ENCODE results near the gene CD8B. TPM values are rescaled to one million over a fixed set of nuclear protein-coding genes. Genes with fewer than 3 reads are reported as not detected.
"Not testable (repeated sequence)": the region's sequence is repeated elsewhere in the genome, so short reads cannot be mapped to it uniquely, and the experiment has no call there.

CD8B gene
- total RNA-seq, 1 donor from 2014 or later = not detected

DNA sequence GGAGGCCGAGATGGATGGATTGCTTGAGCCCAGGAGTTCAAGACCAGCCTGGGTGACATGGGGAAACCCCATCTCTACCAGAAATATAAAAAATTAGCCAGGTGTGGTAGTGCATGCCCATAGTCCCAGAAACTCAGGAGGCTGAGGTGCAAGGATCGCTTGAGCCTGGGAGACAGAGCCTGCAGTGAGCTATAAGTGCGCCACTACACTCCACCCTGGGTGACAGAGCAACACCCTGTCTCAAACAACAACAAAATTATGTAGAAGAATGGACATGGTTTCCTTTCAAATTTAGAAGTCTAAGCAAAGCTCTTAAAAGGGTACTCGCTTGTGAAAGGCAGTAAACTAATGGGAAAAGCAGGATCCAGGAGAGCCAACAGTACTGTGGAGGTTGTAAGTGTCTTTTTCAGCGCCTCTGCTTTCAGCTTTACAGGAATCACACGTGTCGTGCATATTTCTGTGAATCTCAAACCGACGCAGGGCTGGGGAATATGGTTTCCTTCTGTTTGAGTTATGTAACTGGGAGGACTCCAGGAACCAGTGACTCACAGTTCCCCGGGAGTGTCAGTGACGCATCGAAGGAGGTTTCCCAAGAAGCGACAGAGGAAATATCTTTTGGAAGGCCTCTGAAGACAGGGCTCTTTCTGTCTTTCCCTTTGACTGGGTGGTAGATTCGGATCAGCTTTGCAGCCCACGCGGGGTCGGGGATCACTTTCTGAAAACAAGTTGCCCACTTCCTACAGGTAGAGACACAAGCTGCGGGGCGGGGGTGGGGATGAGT is 24.6 kb downstream of the CD8B start:
- peak in 1 of 2 donors; percentile 63 for DNase-seq (ENCODE audit: low read depth in 2 of 2)

DNA sequence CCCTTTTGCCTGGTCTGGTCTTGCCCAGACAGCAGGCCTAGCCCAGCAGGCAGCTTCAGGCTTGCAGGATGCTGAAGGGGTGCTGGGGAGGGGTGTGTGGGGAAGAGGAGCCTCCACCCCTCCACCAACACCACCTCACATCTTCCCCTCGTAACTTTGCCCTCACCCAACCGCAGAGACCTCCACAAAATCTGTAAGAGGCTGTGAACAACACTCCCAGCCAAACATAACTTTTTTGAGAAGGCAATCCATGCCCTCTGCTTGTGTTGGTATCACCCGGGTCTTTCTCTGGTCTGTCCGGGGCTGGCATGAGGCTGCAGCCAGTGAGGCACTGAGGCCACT is 26.2 kb downstream of the CD8B start:
- not testable (repeated sequence) for DNase-seq (ENCODE audit: low read depth in 2 of 2)

DNA sequence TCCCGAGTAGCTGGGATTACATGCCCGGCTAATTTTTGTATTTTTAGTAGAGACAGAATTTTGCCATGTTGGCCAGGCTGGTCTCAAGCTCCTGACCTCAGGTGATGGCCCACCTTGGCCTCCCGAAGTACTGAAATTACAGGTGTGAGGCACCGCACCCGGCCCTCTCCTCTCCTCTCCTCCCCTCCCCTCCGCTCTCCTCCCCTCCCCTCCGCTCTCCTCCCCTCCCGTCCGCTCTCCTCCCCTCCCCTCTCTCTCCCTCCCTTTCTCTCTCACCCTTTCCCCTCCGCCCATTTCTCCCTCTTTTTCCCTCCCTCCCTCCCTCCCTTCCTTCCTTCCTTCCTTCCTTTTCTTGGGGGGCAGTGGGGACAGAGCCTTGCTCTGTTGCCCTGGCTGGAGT is 28.4 kb downstream of the CD8B start:
- DNase-seq (ENCODE audit: low read depth in 2 of 2) = no peak

DNA sequence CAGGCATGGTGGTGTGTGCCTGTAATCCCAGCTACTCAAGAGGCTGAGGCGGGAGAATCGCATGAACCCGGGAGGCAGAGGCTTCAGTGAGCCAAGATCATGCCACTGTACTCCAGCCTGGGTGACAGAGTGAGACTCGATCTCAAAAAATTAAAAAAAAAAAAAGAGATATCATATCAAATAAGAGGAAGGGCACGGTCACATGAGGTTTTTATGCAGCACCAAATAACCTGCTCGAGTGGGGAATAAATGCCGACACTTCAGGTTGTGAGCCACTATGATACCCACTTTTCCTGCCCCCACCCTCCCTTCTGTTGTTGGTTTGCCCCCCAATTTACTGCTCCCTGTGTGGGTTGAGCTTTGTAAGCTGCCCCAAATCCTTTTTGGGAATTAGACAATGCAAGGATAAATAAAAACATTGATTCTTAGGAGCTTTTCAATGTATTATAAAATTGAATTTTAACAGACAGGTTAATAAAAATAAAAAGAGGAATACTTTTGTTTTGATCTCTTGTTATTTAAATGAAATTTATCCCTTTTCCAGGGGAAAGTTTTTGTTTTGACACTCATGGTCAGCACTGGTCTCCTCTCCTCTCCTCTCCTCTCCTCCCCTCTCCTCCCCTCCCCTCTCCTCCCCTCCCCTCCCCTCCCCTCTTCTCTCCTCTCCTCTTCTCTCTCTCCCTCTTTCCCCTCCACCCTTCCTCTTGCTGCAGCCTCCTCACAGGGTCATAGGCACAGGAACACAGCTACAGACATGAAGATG is 29.2 kb downstream of the CD8B start:
- no peak for DNase-seq (ENCODE audit: low read depth in 2 of 2)

DNA sequence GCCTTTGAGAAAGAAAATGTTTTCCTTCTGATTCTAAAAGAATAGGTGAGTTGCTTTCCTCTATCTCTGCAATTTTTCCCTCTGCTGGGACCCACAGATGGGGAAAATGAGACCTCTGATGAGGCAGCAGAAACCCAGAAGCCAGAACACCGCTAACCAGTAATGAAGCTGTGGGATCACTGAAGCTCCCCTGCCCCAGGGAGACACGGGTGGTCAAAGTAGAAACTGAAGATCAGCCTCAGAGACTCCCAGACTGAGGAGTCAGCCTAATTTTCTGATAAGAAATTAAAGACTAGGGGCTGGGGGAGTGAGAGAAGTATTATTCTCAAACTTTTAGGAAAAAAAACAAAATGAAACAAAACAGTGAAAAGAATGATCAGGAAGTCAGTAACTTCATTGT is 30.1 kb downstream of the CD8B start:
- no peak for DNase-seq (ENCODE audit: low read depth in 2 of 2)

DNA sequence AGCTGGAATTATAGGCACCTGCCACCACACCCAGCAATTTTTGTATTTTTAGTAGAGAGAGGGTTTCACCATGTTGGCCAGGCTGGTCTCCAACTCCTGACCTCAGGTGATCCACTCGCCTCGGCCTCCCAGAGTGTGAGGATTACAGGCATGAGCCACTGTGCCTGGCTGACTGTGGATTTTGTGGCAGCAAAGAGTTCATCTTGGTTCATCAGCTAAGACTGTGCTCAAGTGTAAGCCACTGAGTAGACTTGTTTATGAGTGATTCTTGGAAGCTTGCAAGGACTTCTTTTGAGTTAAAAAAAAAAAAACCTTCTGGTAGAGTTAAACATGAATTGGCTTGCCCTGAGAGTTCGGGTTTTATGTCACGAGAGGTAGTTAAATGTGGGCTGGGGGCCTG is 34.7 kb downstream of the CD8B start:
- no peak for DNase-seq (ENCODE audit: low read depth in 2 of 2)

DNA sequence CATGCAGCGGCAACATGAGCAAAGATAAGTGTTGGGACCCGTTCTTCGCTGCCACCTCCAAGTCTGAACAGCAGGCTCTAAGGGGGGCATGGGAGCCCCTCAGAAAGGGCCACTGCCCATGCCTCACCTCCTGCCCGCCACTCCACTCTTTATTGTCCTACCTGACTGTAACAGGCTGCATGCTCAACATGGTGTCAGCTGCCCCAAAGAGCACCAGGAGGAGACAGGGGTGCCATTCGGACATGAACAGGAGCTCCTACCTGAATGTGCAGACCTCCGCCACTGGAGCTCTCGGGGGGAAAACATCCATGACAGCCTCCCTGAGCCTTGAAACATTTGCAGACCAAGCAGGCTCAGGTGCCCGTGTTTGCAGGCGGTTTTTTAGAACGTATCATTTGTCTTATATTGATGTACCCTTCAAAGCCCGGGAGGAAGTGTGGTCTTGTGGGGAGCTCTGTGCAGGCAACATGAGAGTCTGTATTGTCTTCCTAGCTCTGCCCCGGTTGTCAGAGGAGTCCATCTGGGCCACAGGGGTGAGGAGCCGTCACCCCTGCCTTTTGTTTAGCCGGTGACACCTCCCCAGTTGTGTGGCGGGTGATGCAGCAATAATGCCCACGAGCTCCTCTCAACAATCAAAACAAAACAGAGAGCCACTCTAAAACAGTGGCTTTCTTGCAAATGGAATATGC is 35.8 kb downstream of the CD8B start:
- no peak for DNase-seq (ENCODE audit: low read depth in 2 of 2)

DNA sequence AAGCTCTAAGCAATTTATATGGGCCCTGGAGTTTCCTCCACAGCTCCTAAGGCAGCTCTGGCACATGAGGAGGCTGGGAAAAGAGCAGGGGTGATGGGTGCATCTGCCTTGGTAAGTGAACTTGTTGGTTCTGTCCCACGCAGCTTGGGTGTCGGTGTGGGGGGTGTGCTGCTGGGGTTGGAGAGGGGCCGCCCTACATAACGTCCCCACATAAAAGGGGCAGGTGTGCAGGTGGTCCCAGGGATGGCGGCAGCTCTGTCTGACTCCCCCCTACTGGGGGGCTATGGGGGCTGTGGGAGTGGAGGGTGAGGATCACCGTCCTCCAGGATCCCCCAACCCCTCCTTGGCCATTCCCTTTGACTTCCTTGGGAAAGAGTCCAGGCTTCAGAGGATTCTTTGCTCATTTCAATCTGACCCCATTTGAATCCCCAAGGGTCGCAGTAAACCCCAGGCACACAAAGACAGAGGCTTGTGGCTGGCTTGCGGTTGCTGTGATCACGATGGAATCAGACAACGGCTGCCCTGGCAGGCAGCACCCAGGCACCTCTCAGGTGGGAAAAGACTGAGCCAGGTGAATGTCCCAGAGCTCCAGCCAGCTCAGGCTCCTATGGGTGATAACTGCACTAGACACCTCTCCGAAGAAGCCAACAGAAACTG is 36.5 kb downstream of the CD8B start:
- no peak for DNase-seq (ENCODE audit: low read depth in 2 of 2)

DNA sequence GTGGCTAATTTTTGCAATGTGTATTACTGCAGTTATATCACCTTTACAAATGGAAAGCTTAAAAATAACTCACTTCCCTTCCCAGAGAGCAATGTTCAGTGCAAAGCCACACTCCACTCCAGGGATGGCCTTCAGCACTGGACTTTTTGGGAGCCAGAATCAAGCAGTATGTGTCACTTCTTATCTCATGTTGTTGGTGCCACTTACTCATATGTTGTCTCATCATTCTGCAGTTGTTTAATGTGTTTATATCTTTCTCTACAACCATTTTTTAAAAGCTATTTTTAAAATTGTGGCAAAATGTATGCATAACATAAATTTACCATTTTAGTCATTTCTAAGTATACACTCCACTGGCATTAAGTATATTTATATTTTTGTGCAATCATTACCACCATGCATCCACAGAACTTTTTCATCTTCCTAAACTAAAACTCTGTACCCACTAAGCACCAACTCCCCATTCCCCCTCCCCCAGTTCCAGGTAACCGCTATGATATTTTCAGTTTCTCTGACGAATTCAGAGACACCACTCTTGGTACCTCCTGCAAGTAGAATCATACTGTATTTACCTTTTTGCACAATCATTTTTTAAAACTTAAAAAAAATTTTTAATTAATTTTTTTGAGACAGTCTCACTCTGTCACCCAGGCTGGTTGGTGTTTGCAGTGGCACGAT is 38.9 kb downstream of the CD8B start:
- DNase-seq (ENCODE audit: low read depth in 2 of 2) = no peak

DNA sequence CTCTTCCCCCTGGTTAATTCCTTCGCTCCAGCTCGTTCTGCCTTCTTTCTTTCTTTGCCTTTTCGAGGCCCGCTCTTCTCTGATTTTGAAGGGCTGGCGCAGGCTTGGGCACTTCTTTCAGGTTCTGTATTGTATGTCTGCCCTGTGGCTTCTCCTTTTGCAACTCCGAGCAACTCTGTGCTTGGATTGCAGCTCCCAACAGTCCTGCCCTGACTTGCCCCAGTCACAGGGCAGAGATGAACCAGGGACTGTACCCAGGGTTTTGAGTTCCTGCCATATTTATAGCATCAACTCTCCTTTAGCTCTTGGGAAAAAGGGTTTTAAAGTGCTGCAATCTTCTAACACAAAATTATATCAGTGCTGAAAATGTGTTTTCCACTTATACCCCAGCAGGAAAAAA is 39.8 kb downstream of the CD8B start:
- no peak for DNase-seq (ENCODE audit: low read depth in 2 of 2)

DNA sequence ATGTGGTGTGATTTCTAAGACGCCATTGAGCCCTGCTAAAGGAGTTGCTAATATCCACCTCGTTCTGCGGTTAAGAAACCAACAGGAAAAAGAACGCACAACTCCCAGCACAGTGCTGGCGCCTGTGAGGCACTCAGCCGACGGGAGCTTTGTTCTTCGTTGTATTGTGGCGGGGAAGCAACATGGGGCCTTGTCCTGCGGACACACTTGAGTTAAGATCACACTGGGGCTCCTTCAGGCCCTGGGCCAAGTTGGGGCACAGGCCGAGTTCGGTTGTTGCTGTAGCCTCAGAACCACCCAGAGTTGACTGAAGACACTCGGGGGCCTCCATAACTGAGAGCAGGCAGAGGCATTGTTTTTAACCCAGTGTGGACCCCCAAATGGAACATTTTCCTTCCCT is 40.4 kb downstream of the CD8B start:
- no peak for DNase-seq (ENCODE audit: low read depth in 2 of 2)

DNA sequence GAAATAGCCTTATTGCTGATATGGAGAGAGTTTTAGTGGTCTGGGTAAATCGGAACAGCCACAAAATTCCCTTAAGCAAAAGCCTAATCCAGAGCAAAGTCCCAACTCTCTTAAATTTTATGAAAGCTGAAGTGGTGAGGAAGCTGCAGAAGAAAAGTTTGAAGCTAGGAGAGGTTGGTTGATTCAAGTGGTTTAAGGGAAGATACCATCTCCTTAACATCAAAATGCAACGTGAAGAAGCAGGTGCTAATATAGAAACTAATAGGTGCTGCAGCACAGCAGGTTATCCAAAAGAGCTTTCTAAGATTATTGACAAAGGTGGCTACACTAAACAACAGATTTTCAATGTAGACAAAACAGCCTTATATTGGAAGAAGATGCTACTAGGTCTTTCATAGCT is 42.7 kb downstream of the CD8B start:
- DNase-seq (ENCODE audit: low read depth in 2 of 2) = no peak

DNA sequence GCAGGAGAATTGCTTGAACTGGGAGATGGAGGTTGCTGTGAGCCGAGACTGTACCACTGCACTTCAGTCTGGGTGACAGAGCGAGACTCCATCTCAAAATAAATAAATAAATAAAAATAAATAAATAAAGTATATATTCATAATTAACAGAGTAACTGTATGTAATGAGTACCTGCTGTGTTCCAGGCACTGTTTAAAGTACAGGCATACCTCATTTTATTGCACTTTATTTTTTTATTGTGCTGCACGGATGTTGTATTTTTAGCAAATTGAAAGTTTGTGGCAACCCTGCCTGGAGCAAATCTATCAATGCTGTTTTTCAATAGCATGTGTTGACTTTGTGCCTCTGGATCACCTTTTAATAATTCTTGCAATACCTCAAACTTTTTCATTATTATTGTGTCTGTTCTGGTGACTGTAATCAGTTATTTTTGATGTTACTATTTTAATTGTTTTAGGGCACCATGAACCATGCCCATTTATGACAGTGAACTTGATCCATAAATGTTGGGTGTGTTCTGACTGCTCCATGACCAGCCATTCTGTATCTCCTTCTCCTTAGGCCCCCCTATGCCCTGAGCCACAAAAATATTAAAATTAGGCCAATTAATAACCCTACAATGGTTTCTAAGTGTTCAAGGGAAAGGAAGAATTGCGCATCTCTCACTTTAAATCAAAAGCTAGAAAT is 43.4 kb downstream of the CD8B start:
- no peak for DNase-seq (ENCODE audit: low read depth in 2 of 2)

DNA sequence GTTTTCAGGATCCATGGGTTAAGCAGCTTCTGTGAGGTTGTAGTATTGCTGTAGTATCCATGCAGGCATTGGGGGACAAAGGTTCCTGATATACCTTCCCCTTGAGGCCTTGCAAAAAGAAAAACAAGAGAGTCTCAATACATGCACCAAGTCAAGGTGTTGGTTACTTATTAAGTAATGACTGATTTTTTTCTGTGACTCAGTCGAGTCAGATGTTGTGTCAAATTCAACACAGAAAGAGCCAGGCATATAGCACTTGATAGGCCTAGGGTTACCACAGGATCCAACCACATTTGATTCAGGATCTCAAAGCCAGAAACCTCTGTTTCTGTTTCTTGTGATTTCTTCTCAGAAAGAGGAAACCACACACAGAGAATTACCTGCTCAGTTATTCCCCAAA is 46.1 kb downstream of the CD8B start:
- DNase-seq (ENCODE audit: low read depth in 2 of 2) = no peak

DNA sequence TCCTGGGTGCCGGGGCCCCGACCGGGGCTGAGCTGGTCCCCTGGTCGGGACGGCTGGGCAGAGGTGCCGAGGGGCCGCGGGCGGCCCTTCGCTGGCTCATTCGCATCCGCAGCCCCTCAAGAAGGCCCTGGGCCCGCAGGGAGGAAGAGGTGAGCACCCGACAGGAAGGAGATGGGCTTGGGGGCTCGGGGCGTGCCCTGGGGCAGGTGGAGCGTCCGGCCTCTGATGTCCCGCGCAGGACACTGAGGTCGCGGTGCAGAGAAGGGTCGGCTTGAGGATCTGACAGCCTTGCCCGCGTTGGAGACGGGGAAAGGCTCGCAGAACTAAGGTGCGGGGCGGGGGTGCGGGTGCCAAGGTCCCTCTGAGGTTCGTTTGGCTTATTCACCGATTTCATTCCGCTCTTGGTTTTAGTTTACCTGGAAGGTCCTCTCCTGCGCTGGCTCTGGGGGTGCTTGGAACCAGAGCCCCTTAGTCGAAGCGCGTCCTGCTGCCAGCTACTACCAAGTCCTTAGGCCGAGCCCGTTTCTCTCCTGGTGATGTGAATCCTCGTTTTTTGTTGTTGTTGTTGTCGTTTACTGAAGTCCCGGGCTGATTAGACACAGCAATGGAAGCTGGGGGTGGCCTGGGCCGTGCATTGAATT is 52.1 kb downstream of the CD8B start:
- no peak for DNase-seq (ENCODE audit: low read depth in 2 of 2)

DNA sequence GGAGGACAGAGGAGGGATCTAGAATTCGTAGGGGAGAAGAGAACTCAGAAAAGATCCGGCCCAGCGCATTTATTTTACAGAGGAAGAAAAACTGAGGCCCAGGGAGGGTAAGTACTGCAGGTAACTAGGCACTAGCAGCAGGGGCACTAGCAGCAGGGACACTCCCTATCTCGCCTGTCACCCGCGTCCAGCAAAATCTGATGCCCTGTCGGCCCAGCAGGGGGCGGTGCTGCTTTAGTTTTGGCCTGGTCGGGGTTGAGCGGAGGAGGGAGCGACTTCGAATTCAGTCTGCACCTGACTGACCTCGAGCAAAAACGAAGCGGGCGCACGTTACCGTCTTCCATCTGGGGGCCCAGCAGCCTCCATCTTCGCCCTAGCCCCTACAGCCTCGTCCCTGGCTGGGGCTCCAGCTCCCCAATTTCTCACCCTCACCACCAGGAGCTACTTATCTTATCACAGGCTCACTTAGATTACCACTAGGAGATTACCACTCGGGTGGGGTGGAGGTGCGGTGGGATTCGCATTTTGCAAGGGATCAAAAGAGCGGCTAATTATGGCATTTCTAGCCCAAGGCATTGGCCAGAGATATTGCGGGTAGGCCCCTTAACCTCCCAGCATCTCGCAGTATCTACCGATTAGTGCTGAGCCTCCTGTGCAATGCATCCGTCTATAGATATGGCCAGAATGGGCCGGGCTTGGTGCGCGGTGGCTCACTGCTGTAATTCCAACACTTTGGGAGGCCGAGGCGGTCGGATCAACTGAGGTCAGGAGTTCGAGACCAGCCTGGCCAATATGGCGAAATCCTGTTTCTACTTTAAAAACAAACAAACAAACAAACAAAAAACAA is 53.1 kb downstream of the CD8B start:
- peak; percentile 50 to 78 for DNase-seq (ENCODE audit: low read depth in 2 of 2)

DNA sequence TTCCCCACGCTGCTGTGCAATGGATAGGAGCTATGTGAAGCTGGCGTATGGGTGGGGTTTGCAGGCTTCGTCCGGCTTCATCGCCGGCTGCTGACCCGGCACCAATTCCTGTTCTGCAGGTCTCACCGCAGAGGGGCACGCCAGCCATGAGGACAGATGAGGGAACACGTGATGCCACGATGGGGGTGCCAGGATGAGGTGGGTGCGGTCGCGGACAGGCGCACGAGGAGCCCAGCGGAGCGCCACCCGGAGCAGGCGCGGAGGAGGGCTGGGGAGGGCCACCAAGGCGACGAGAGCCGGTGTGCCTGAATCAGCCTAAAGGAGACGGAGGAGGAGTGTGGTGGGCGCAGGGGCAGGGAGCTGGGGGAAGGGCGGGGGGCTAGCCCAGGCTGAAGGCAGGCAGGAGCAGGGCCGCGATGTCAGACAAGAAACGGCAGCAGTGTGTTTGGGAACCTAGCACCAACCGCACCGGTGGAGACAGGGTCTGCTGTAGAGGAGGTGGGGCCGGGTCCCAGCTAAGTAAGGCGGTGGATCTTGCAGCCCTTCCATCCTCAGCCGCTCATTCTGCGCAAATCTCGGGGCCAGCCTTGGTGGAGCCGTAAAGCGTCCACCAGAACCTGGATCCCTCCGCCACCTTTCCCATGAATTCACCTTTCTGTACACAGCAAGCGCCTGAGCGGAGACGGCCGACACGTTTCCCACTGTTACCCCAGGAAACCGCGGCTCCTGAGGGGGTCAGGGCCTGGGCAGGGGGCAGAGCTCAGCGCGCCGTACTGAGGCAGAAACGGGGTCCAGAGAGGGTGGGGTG is 54.0 kb downstream of the CD8B start:
- peak; percentile 22 to 26 for DNase-seq (ENCODE audit: low read depth in 2 of 2)

DNA sequence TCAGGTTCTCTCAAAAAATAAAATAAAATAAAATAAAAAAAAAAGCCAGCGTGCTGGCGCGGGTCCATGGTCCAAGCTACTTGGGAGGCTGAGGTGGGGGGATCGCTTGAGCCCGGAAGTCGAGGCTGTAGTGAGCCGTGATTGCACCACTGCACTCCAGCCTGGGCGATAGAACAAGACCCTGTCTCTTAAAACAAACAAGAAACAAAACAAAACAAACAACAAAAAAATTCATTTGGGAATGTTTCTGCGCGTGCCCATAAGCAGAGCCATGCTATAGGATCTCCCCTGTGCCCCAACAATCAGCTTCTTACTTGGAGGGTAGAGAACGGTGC is 54.6 kb downstream of the CD8B start:
- DNase-seq (ENCODE audit: low read depth in 2 of 2) = no peak

All from dermis microvascular lymphatic vessel endothelial cell (primary cell).